ENCODE measurements around the gene NUP133. TPM values are rescaled to one million over a fixed set of nuclear protein-coding genes. Genes with fewer than 3 reads are reported as not detected.

The NUP133 gene
- total RNA-seq, 4 donors from 2014 or later: 21.9 to 31.6 (median 26.9) TPM

DNA sequence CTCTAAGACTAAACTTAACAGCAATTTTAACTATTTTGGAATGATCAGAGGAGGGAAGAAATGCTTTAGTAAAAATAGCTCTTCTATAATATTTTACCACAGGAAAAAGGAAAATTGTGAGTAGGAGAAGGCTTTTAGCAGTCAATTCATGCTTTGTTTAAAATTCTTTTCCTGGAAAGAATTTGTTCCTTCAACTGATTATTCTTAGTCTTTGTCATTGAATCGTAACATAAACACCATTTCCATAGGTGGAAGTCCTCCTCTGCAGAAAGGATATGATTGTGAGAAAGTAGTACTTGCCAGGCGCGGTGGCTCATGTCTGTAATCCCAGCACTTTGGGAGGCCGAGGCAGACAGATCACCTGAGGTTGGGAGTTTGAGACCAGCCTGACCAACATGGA lies 62.3 kb downstream of the NUP133 start:
- no peak for DNase-seq (ENCODE audit: low spot score in 2 of 2)
- TF ChIP-seq POLR2A (IDR thresholded peaks at IDR 0.05): no peak
- TF ChIP-seq CTCF (IDR thresholded peaks at IDR 0.05): no peak
- H3K4me3 ChIP-seq (ENCODE audit: low read depth, poor library complexity, severe bottlenecking): no peak overlapping the region
- WGBS, 2 donors: 97 to 98% methylated on average over 4 of the region's 4 CpGs
- intact Hi-C loops (cut with DNase I; ENCODE audit: low total_unique reads): no loop called here

DNA sequence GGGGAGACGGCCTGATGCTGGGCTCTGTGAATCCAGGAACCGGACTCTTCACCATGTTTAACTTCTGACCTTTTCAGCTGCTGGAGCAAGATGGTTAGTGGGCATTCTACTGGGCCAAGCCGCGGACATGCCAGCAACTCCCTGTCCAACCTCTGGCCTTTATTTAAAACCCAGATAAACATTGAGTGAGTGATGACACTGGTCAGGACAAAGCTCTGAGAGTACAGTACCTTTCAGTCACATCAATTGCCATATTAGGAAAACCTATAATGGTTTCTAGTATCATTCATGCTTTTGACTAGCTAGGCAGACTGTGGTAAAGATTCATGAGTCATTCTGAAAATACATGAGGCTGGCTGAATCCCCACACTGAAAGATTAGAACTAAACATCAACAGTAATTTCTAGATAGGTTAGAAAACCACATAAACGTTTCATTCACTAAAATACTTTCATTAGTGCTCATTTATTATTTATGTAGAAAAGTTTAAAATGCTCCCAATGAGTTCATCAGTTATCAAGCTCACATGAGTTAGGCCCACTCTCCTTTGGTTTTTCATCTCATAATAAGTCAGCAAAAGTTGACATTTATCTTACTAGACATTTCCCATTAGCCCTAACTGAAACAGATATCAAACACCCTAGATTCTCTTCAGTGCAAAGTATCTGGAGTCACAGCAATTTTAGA lies 67.1 kb downstream of the NUP133 start:
- TF ChIP-seq POLR2A (IDR thresholded peaks at IDR 0.05) (no peak), CTCF (IDR thresholded peaks at IDR 0.05) (no peak)
- H3K4me3 ChIP-seq (ENCODE audit: low read depth, poor library complexity, severe bottlenecking): no peak overlapping the region
- WGBS, 2 donors: 80% methylated on average over 5 of the region's 5 CpGs
- intact Hi-C loops (cut with DNase I; ENCODE audit: low total_unique reads): no loop called here
- DNase-seq (ENCODE audit: low spot score in 2 of 2): no peak

DNA sequence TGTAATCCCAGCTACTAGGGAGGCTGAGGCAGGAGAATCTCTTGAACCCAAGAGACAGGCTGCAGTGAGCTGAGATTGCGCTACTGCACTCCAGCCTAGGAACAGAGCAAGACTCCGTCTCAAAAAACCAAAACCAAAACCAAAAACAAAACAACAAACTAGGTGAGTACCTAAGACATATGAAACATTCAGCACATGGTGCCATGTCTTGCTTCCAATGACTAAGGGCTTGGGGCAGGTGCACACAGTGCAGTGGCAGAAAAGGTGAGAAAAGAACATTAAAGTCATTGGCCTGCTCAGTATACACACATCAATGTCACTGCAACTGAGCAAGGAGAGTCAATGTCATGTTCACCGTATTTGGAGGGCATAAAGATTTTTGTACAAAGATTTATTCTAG lies 70.1 kb downstream of the NUP133 start:
- TF ChIP-seq POLR2A (IDR thresholded peaks at IDR 0.05) (no peak), CTCF (IDR thresholded peaks at IDR 0.05) (no peak)
- no peak for DNase-seq (ENCODE audit: low spot score in 2 of 2)
- WGBS, 2 donors: 91 to 96% methylated on average over 3 of the region's 3 CpGs
- no peak overlapping the region for H3K4me3 ChIP-seq (ENCODE audit: low read depth, poor library complexity, severe bottlenecking)
- intact Hi-C loops (cut with DNase I; ENCODE audit: low total_unique reads): no loop called here

DNA sequence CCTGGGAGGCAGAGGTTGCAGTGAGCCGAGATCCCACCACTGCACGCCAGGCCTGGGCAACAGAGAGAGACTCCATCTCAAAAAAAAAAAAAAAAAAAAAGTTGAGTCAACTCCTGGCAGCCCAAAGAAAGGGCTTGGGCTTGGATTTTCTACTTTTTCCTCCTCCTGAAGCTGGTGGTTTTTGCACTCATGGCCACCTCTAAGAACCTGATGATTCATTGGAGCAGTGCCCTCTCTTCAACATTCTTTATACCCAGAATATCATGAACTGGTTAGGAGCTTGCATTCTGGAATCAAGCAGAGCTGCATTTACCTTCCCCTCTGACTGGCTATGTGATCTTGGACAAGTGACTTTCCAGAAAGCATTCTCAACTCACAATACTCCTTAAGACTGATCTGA lies 70.7 kb downstream of the NUP133 start:
- intact Hi-C loops (cut with DNase I; ENCODE audit: low total_unique reads): no loop called here

GRCh38 chr1:229436201-229436600 lies 71.9 kb downstream of the NUP133 start:
- TF ChIP-seq CTCF (IDR thresholded peaks at IDR 0.05) (no peak), POLR2A (IDR thresholded peaks at IDR 0.05) (no peak)
- intact Hi-C loops (cut with DNase I; ENCODE audit: low total_unique reads): no loop called here
- 61 to 62% methylated on average over 7 of the region's 7 CpGs for WGBS, 2 donors
- H3K4me3 ChIP-seq (ENCODE audit: low read depth, poor library complexity, severe bottlenecking): no peak overlapping the region
- DNase-seq (ENCODE audit: low spot score in 2 of 2): no peak

More for the DNA sequence above, 70.7 kb downstream of the NUP133 start:
- TF ChIP-seq POLR2A (IDR thresholded peaks at IDR 0.05) (no peak), CTCF (IDR thresholded peaks at IDR 0.05) (no peak)
- 93 to 94% methylated on average over 2 of the region's 2 CpGs for WGBS, 2 donors
- H3K4me3 ChIP-seq (ENCODE audit: low read depth, poor library complexity, severe bottlenecking): no peak overlapping the region
- no peak for DNase-seq (ENCODE audit: low spot score in 2 of 2)

- DNase-seq (ENCODE audit: low spot score in 2 of 2): no peak
- WGBS, 2 donors: 4 to 5% methylated on average over 20 to 26 of the region's 27 CpGs
- intact Hi-C loops (cut with DNase I; ENCODE audit: low total_unique reads): no loop called here
- TF ChIP-seq POLR2A (IDR thresholded peaks at IDR 0.05) (no peak), CTCF (IDR thresholded peaks at IDR 0.05) (no peak)
- no peak overlapping the region for H3K4me3 ChIP-seq (ENCODE audit: low read depth, poor library complexity, severe bottlenecking)
Measured at GRCh38 chr1:229434641-229435051, 73.5 kb downstream of the NUP133 start.

Measured in lower leg skin (tissue), 4 donors.